GM21390 (cell line): ENCODE data around the gene CRACR2A.

Experiments used
- ATAC-seq: cut with Tn5 transposase; IDR thresholded peaks from one replicate; pipeline ENCODE4 v1.9.1; 2021; ENCODE audit not compliant: unreplicated experiment

The CRACR2A gene

GRCh38 chr12:3568695-3569094, 184.2 kb downstream of the CRACR2A start:
- ATAC-seq: no peak

GRCh38 chr12:3565985-3566384, 186.9 kb downstream of the CRACR2A start:
- ATAC-seq: no peak
